Jurkat, Clone E6-1 (cell line): ENCODE results near the gene ZNF783. TPM values are rescaled to one million over a fixed set of nuclear protein-coding genes. Genes with fewer than 3 reads are reported as not detected.
"Not testable (repeated sequence)": the region's sequence is repeated elsewhere in the genome, so short reads cannot be mapped to it uniquely, and the experiment has no call there.

Experiments used
- DNase-seq: peaks from one replicate; pipeline ENCODE4 v3.0.0-alpha.2; 2011; ENCODE audit warnings: low read depth, low spot score
- H3K4me3 ChIP-seq: 2 replicates; pipeline ENCODE4 v1.5.1; 2011; ENCODE audit warnings: mild to moderate bottlenecking, low read length, control low read depth, moderate library complexity
- polyA plus RNA-seq: library from polyadenylated mRNA; unstranded; fragments of >200 nt; gene quantifications from one replicate; pipeline ENCODE4 v1.2.1, GENCODE V29; 2012; ENCODE audit warnings: missing spikeins; ENCODE audit not compliant: insufficient read length, insufficient read depth

Gene ZNF783
- polyA plus RNA-seq: 20.0 TPM

DNA sequence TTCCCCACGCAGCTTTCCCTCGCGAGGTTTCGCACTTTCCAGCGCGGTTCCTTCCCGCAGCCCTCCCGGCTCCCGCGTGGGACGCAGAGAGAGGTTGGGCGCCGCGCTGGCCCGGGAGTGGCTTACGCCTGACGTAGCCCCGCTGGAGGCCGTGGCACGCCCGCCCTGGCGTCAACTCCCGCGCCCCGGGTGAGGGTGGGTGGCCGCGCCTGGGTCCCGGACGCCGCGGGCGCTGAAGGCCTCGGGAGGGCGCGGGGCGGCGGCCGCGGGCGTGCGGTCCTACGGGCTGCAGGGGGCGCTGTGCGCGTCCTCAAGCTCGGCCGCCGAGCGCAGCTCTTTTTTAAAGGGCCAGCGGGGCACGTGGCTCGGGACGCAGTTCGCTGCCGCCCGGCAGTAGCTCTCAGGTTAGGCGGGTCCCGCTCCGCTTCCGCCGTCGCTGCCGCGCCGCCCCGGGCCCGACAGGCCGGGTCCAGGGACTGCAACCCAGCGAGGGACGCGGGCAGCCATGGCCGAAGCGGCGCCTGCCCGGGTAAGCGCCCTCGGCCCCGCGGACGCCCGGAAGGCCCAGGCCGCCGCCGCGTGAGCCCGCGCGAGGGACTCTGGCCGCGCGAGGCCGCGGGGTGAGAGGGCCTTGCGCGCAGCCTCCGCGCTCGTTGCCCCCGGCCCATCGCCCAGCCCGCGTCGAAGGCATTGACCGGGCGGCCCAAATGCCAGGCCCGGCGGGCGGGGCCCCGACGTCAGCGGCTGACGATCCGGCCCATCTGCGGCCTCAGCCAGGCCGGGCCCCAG is at the start of gene ZNF783:
Gene ZNF783, plus strand, starts transcription at position 368 of the 789 bp plus-strand sequence. Its CDS starts 138 bp downstream, at position 506.
- peak within 1 kb of the TSS; percentile 74 for H3K4me3 ChIP-seq
- DNase-seq: peak; percentile 85

DNA sequence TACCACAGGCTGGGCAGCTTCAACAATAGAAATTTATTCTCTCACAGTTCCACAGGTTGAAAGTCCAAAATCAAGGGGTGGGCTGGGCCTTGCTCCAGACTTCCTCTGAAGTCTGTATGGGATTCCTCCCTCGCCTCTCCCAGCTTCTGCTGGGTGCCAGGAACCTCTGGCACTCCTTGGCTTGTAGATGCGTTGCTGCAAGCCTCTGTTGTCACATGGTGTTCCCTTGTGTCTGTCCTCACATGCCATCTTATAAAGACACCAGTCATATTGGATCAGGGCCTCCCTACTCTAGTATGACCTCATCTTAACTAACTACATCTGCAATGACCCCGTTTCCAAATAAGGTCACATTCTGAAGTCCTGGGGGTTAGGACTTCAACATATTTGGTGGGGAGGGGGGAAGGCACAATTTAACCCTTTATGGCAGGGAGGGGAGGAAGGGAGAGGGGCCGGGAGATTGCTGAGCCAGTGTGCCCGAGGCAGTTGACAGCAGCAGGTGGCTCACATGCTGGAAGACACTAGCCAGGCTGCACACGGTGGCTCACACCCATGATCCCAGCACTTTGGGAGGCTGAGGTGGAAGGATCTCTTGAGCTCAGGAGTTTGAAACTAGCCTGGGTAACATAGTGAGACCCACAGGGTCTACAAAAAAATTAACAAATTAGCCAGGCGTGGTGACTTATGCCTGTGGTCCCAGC is 47.8 kb upstream of the ZNF783 start:
- no peak for DNase-seq
- no peak overlapping the region for H3K4me3 ChIP-seq

DNA sequence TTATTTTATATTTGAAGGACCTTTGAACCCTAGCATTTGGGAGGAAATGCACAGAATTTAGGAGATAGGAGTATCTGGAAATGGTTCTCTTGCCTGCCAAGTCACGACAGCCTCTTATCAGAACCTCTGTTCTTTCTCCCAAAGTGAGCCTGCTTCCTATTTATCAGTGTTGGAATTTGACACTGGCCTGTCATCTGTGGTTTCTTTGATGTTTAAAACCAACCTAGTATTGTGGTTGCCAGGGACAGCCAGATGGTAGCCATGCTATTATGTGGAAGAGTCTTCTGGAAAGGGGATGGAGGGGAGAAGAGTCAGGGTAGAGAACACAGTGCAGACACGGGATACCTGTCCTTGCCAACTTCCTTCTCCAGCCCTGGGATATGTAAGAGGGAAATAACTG is 45.6 kb upstream of the ZNF783 start:
- H3K4me3 ChIP-seq: no peak overlapping the region
- DNase-seq: no peak

DNA sequence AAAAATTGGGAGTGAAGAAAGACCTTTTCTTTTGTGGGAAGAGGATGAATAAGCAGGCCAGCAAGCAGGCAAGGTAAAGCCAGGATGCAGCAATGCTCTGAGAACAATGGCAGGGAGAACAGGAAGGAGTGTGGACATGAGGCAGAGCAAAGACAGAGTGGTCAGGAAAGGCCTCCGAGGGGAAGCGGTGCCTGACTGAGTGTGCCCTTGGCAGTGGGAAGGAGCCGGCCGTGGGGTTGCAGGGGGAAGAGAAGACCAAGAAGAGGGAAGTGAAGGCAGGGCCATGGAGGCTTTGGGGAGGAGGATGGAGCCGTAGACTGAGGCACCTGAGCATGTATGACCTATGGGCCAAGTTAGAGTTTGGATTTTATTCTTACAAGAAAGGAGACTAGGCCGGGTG is 44.4 kb upstream of the ZNF783 start:
- no peak for DNase-seq
- no peak overlapping the region for H3K4me3 ChIP-seq

DNA sequence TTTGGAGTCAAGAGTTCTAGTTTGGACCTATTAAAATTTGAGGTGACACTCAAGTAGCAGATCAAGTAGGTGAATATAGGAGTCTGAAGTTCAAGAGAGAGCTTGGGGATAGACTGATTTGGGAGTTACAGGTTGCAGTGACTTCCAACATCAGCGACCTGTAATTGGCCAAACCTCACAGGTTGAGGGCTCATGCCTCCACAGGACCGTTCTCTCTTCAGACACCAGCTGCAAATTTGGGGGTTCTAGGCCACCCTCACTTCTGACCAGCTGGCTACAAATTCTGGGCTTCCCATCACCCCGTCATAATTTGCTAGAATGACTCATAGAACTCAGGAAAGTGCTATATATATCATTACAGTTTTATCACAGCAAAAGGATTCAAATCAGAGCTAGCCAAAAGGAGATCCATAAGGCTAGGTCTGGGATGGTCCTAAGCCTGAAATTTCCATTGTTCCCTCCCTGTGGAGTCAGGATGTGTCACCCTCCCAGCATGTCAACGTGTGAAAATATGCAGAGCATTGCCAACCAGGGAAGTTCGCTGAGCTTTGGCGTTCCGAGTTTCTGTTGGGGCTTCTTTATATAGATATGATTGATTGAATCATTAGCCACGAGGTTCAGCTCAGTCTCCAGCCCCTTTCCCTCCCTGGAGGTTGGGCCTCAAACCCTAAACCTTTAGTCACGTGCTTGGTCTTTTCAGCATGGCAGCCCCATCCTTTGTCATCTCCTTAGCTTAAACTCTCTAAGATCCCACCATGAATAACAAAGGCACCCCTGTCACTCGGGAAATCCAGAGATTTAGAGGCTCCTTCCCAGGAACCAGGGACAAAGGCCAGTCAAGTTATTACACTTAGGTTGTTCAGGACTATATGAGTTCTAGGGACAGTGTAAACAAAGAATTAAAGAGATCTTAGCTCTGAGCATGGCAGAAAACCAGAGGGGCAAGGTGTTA is 43.3 kb upstream of the ZNF783 start:
- no peak for DNase-seq
- H3K4me3 ChIP-seq: no peak overlapping the region

DNA sequence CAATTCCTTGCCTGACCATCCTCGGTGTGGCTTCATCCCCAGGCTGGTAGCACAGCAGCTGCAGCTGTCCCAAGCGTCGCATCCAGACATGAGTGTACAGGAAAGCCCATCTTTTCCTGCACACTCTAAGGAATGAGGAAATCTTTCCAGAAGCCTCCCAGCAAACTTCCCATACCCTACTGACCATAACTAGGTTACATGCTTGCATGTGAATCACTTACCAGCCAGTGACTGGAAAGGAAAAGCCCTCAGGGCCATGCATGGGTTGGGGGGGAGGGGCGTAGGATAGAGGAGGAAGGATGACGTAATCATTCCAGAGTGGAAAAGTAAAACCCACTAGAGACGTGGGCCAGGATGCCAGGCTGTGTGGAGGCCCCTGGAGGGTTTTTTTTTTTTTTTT is 41.5 kb upstream of the ZNF783 start:
- no peak overlapping the region for H3K4me3 ChIP-seq
- no peak for DNase-seq

DNA sequence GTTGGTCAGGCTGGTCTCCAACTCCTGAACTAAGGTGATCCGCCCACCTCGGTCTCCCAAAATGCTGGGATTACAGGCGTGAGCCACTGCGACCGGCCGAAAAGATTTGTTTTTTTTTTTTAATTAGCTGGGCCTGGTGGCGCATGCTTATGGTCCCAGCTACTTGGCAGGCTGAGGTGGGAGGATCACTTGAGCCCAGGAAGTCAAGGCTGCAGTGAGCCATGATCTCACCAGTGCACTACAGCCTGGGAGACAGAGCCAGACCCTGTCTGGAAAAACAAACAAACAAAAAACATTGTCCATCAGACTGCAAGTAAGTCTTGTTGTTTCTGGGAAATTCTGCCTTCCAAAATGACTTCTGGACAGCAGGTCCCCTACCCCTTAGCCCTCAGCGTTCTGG is 38.8 kb upstream of the ZNF783 start:
- DNase-seq: no peak
- H3K4me3 ChIP-seq: no peak overlapping the region

DNA sequence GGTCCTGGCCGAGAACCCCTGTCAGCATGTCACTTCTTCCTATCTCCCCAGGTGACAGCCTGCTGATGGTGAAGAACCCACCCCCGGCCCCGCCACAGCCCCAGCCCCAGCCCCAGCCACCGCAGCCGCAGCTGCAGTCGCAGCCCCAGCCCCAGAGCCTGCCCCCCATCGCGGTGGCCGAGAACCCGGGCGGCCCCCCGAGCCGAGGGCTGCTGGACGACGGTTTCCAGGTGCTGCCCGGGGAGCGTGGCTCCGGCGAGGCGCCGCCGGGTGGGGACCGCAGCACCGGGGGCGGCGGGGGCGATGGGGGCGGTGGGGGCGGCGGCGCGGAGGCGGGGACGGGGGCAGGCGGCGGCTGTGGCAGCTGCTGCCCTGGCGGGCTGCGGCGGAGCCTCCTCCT is 38.2 kb upstream of the ZNF783 start:
- DNase-seq: no peak
- H3K4me3 ChIP-seq: no peak overlapping the region

DNA sequence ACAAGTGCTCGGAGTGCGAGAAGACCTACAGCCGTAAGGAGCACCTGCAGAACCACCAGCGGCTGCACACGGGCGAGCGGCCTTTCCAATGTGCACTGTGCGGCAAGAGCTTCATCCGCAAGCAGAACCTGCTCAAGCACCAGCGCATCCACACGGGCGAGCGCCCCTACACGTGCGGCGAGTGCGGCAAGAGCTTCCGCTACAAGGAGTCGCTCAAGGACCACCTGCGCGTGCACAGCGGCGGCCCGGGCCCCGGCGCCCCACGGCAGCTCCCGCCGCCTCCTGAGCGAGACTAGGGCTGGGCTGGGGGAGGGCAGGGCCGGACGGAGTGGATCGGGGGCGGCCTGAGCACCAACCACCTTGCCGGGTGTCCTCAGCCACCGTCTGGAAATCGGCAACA is 37.6 kb upstream of the ZNF783 start:
- no peak for DNase-seq
- H3K4me3 ChIP-seq: no peak overlapping the region

DNA sequence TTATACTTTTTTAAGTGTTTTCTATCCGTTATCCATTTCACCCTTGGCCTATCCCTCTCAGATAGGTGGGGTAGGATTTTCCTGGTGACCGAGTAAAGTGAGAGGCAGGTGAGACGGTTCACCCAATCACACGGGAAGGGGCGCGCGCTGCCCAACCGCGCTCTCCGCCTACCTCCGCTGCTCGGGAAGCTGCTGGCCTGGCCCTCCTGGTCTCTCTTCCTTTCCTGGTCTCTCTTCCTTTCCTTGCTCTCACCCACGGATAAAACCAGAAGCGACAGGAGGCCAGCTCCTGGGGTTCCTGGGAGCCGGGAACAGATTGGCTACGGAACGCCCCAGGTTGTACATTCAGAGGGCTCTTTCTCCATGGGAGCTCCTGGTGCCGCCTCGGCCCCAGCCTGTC is 36.9 kb upstream of the ZNF783 start:
- no peak overlapping the region for H3K4me3 ChIP-seq
- no peak for DNase-seq

DNA sequence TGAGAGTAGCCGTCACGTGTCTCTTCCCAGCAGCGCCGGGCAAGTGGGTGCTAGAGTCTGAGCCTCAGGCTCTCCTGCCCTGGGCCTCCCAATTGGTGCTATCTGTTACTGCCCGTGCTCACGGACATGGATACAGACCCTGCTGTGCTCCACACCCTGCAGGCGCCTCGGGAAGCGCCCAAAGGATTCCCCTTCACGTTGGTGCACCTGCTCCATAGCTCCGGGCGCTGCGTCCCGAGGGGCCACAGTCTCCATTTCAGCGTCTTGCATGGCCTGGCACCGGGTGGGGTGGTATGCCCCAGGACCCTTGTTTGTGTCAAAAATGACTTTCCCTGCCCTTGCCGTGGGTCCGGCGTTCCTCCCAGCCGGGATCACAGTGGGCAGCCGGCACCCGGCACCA is 36.3 kb upstream of the ZNF783 start:
- no peak overlapping the region for H3K4me3 ChIP-seq
- DNase-seq: no peak

DNA sequence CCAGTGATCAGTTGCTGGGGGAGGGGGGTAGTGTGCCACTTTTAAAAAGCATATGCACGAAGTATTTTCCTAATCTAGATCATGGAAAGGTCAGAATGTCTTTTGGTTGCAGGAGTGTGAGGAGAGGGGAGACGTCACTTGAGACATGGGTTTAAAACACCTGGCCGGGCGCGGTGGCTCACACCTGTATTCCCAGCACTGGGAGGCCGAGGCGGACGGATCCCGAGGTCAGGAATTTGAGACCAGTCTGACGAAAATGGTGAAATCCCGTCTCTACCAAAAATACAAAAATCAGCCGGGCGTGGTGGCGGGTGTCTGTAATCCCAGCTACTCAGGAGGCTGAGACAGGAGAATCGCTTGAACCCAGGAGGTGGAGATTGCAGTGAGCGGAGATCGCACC is 35.6 kb upstream of the ZNF783 start:
- not testable (repeated sequence) for DNase-seq, H3K4me3 ChIP-seq

DNA sequence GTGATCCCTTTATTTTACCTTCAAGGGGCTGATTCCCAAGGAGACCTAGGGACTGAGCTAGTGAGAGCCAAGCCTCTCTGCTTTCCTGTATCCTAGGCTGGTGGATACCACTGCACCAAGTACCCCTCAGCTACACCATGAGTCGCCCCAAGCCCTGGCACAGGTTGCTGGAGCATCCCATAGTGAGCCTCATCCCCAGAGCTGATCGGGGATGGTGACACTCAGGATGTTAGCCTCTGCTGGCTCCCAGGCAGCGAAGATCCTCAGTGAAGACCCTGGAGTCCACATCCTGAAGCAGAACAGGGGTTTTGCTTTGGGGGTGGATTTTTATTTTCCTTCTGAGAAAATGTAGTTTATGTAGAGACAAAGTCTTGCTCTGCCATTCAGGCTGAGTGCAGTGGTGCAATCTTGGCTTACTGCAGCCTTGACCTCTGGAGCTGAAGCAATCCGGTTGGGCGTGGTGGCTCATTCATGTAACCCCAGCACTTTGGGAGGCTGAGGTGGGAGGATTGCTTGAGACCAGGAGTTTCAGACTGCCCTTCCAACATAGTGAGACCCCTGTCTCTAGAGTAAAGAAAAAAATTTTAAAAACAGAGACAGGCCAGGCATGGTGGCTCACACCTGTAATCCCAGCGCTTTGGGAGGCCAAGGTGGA is 35.0 kb upstream of the ZNF783 start:
- DNase-seq: no peak
- no peak overlapping the region for H3K4me3 ChIP-seq

DNA sequence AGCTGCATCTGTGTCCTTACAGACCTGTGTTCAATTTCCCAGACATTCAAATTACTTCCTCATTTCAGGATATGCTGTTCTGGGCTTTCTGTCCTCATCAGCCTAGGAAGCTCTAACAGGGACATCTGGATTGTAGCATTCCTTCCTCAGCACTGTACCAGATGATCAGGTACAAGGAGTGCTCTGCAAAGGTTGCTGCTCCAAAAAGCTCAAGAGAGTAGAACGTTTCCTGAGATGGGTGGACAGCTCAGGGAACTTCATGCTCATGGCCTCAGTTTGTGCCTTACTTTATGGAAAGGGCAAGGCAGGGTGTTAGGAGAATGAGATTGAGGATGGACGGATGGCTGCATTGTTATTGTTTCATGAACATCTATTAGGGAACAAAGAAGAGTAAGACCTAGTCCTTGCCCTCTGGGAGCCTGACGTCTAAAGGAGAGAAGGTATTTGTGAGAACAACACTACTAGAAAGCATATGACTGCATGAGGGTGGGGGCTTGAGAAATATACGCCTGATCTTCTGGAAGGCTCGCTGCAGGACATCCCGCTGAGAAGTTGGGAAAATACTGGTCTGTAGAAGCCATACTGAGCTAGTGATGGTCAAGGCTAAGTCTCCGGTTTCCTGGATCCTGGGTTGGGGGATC is 33.0 kb upstream of the ZNF783 start:
- no peak for DNase-seq
- H3K4me3 ChIP-seq: no peak overlapping the region

DNA sequence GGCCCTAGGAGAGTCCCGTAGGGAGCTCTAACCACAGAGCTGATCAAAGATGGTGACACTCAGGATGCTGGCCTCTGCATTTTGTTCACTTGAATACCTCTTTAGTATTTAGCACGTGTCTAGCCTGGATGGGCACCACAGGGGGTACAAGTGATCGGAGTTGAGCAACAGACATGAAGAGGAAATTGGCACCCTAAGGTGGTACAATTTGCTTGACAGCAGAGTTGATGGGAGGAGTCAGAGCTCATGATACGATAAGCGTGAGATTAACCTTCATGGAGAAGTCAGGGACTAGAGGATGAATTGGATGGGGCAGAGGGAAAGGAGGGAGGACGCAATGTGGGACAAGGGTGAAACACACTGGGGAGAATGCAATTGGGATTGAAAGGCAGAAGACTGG is 32.5 kb upstream of the ZNF783 start:
- no peak overlapping the region for H3K4me3 ChIP-seq
- no peak for DNase-seq

DNA sequence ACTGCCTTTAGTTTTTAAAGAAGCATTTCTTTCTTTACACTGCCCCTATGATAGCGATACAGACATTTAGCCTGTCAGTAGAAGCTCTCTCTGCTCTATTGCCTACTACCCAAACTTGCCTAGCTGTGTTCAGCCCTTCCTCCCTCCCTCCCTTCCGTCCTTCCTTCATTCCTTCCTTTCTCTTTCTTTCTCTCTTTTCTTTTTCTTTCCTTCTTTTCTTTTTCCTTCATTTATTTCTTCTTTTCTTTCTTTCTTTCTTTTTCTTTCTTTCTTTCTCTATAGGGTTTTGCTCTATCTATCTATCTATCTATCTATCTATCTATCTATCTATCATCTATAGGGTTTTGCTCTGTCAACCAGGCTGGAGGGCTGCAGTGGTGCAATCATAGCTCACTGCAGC is 29.6 kb upstream of the ZNF783 start:
- DNase-seq: no peak
- no peak overlapping the region for H3K4me3 ChIP-seq

DNA sequence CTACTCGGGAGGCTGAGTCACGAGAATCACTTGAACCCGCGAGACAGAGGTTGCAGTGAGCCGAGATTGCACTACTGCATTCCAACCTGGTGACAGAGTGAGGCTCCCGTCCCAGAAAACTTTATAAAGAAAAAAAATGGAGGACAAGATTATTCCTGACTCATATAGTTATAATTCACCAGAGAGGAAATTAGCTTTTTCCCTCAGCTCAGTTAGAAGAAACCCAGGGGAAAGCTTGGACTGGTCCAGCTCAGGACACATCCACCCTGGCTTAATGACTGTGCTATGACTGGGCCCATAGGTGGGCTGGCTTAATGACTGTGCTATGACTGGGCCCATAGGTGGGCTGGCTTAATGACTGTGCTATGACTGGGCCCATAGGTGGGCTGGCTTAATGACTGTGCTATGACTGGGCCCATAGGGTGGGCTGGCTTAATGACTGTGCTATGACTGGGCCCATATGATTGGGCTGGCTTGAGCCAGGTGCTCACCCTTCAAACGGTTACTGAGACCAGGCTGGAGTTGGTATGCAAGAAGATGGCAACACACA is 28.3 kb upstream of the ZNF783 start:
- not testable (repeated sequence) for DNase-seq, H3K4me3 ChIP-seq

DNA sequence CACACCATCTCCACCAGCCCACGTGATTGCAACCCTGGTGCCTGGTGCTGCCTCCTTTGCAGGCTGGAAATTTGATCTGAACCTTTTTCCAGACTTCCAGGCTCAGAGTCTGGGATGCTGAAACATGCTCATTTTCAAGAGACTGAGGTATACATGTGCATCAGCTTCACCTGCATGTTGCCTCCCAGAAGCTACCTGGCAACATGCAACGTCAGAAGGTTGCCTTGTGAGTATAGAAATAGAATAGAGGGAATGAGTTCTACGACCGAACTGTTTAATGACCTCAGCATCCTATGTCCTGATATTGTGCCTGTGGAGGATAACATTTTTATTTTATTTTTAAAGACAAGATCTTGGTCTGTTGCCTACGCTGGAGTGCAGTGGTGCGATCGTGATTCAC is 24.5 kb upstream of the ZNF783 start:
- no peak overlapping the region for H3K4me3 ChIP-seq
- DNase-seq: no peak
